Muscle of arm (tissue), 12 donors: ENCODE measurements around the gene ATF6. TPM values are rescaled to one million over a fixed set of nuclear protein-coding genes. Genes with fewer than 3 reads are reported as not detected.

ENCODE experiments used
- DNase-seq: peaks from one replicate; pipeline ENCODE4 v3.0.0-alpha.2; 2013
- polyA plus RNA-seq, 12 donors: library from polyadenylated mRNA; unstranded; fragments of 120-200 nt; gene quantifications; one replicate each; pipeline ENCODE4 v1.2.1, GENCODE V29; 2013; ENCODE audit not compliant: insufficient read length in 12 of 12

Gene ATF6
- polyA plus RNA-seq, 12 donors = 15.4 to 23.1 (median 19.7) TPM; not detected in 1

DNA sequence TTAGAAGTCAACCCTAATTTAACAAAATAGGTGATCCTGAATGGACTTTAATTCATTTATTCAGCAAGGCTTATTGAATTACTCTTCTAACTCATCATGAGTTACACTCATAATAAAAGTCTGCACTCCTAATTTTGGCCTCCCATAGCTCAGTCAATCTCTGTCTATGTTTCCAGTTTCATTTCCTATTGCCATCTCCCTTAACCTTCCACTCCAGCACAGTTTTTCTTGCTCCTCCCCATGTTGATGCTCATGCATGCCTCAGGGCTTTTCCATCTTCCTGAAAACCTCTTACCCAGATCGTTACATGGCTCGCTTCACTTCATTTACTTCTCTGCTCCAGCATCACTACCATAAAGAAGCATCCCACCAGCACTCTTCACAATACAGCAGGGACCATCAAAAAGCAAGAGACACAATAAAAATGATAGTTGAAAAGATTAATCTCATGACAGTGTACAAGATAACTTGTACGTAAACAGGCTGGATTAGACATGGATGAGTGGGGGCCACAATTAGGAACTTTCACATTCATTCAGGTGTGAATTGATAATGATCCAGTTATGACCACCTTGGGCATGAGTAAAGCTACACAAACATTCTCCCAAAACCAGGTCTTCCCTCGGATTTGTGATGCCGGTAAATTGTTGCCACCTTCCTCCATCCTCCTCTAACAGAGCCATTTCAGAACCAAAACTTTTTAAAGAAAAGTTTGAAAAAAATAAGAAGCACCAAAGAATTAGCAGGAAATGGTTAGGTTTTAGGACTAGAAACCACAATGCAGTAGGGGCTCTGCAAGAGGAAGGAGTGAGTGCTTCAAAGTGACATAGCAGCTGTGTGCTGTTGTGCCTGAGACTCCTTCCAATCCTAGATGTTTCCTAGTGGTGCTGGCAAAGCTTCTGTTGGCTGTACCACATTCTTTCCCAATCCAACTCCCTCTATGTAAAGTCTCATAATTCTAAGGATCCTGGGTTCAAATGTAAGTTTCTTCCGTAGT lies 167.8 kb downstream of the ATF6 start:
- no peak for DNase-seq

DNA sequence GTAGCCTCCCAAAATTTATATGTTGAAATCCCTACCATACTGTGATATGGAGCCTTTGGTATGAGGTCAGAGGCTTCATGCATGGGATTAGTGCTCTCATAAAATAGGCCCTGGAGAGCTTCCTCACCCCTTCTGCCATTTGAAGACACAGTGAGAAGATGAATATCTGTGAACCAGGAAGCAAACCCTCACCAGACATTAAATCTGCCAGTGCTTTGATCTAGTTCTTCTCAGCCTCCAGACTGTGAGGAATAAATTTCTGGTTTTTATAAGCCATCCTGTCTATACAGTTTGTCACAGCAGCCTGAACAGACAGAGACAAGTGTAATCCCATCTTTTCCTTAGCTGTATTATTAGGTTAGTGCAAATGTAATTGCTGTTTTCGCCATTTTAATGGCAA lies 169.1 kb downstream of the ATF6 start:
- DNase-seq = no peak

DNA sequence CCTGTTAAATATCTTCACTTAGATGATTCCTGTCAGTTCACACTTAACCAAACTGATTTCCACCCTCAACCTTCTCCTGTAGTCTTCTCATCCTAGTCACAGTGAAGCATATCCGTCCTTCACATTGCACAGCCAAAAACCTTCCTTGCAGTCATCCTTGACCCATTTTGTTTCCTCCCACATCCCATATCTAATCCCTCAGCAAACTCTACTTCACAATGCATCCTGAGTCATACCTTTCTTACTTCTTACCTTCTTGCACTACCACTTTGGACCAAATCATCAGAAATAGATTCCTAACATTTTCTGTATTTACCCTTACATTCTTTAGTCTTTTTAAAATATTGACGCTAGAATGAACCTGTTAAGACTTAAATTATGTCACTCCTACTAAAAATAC lies 170.7 kb downstream of the ATF6 start:
- DNase-seq = no peak

DNA sequence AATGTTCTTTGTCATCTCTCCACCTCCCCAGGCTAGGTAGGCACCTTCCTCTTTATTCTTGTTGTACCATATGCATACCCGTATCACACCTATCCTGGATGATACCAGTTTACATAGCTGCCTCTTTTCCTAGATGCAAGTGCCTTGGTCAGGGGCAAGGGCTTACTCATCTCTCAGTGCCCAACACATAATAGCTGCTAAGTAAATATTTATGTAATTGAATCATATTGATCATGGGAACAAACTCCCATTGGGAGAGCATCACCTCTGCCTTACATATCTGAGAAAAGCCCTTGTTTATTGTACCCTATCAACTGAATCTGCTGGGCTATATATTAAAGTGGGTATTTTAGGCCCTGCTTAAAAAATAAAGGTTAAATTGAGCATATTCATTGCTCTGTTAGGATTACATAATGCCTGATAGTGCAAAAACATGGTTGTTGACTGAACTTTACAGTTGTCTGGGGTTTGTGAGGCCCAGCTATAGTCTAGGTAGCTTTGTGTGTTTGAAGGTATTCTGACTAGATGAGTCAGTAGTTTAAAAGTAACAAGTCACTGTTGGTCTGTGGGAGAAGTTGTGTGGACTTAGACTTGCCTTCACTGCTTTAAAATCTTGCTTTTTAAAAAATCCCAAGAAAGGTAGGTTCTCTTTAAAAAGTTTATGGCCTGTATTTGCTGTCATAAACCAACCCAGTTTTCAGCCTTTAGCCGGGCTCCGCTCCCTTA lies 174.9 kb downstream of the ATF6 start:
- no peak for DNase-seq

DNA sequence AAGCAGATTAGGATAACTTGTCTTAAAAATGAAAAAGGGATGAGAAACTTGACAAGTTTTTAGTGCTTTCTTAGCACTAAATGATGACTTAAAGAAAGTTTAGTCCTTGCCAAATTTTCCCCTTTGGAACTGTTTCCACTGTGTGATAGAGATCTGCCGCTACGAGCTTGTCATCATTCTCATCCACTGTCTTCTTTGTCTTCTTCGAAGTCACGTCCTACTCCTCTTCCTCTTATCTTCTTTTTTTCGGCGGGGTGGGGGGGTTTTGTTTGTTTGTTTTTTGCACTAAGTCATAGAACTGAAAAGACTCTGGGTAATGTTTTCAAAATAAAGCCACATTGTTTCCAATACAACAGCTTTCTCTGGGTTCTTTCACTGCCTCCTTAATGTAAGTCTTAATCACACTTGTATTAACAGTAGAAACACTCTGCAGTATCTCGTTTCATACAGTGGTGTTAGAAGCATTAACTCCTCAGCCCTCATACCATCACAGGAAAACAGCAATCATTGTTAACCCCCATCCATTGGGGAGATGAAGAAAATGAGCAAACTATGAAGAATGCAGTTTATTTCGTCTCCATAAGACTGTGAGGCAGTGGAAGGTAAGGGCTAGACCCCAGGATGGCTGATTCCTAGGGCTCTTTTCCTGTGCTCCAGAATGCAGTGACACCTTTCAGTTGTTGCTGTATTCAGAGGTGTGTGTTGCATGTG lies 175.8 kb downstream of the ATF6 start:
- no peak for DNase-seq

DNA sequence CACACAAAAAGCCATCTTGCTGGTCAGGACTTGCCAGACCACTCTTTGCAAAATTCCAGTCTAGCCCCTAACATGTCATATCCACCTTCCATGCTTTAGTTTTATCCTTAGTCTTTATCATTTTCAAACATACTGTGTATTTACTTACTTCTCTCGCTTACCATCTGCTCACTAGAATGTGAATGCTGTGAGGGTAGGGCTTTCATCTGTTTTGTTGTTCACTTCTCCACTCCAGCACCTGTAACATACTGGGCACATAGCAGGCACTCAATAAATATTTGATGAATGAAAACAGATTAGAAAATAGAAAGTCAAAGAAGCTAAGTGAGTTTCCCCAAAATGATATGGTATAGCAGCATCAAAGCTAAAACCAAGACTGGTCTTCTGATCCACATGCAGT lies 177.6 kb downstream of the ATF6 start:
- DNase-seq = no peak

DNA sequence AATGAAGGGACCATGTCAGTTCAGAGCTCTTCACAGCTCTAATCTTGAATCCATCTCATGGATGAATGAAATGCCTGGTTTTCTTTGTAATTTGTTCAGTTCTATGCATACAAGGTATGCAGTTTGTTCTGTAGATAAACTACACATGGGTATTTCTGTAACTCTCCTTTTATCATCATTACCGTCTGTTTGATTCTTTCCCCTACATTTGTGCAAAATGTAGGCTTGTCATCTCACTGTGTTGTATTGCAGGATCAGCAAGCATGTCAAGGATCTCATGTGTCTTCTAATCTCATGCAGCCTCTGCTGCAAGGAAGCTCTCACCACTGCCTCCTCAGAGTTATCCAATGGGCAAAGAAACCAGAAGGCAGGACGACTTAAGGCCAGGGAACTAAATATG lies 178.3 kb downstream of the ATF6 start:
- no peak for DNase-seq

DNA sequence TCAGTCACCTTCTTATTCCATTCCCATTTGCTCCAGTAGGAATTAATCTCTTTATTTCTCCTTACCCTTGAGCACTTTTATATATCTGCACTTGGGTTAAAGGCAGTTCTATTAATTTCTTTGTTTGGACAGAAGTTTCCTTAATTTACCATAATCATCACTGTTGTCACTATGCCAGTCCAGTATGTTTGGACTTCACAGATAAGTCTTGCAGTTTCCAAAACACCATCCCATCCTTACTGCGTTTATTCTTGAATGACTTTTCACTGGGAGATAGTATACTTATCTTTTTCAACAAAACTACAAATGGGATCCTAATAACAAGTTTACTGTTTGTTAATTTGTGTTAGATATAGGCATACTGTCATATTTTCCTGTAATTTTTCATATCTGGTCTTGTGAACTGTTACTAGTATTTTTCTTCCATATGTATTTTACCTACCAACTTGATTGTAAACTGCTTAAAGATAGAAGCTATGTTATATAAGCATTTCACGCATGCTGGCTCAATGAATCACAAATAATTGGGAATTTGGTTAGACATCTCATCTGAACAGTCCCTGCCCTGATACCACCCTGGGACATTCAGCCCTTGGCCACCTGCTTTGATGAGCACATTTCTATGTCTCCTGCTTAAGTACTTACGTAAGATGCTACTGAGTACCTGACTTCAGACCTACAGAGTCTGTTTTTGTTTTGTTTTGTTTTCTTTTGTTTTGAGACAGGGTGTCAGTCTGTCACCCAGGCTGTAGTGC lies 179.4 kb downstream of the ATF6 start:
- no peak for DNase-seq

DNA sequence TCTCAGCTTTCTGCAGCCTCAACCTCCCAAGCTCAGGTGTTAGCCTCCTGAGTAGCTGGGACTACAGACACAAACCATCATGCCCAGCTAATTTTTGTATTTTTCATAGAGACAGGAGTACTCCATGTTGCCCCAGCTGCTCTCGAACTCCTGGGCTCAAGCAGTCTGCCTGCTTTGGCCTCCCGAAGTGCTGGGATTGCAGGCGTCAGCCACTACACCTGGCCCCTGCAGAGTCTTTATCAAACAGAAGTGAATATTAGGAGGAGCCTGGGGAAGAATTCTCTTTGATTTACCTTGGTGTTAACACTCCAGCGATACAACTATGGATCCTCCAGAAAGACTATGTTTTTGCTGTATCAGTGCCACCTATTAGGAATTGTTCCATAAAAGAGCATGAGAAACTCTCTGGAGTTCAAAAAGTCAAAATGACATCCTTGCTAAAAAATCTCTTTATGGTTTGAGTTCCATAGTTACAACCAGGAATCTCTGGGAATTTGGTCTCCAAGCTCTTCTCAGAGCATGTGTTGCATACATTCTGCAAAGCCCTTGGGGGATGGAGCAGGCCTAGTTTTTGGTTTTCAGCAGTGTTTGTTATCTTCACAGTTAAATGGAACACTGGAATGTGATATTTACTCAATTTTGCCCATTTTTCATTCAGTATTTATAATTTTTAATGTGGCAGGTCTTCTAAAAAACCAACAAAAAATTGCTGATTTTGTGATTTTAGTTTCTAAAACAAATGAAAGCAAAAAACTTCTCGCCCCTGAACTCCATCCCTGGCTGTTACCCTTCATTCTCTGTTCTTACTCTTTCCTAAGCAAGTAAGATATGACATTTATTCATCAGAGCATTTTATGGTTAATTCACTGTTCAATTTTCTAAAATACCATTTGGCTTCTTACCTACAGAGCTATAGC lies 180.2 kb downstream of the ATF6 start:
- DNase-seq = no peak

DNA sequence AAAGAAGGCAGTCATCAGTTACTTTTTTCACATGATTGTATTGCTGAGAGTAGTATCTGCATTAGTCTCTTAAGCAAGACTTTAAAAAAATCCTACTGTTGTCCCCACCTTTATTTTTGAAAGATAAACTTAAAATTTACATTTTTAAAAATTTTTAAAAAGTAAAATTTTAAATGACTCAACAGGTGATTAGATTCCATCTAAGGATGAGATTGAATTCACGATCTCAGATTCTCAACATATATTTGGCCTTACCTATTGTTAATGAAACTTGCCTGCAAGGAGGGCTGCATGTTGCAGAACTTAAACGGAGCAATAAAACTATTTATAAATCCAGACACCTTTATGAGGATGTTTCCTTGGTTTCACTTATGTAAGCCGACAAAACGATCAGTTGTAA lies 182.3 kb downstream of the ATF6 start:
- DNase-seq = no peak

DNA sequence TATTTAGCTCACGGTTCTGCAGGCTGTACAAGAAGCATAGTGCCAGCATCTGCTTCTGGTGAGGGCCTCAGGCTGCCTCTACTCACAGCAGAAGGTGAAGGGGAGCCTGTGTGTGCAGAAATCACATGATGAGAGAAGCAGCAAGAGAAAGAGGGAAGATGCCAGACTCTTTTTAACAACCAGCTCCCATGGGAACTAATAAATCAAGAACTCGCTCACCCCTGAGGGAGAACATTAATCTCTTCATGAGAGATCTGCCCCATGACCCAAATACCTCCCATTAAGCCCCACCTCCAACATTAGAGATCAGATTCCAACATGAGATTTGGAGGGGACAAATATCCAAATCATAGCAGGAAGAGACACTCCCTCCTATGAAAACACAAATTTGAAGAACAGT lies 183.4 kb downstream of the ATF6 start:
- DNase-seq = no peak

DNA sequence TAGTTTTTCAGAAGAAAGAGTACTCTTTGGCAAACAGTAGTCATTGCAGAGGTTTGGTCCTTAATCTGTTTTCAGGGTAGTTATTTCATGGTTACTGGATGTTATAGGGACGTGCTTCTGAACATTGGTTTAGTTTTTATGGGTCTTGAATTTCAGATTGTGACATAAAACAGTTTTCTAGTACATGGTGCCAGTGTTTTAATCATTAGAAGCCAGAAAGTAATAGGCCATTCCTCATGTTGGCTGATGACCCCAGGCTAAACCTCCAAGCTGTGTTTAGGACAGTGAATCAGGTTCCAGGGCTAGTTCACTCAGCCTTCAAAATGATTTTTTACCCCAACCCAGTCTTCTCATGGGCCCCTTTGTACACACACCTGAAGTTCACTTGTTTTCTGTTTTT lies 184.3 kb downstream of the ATF6 start:
- no peak for DNase-seq

DNA sequence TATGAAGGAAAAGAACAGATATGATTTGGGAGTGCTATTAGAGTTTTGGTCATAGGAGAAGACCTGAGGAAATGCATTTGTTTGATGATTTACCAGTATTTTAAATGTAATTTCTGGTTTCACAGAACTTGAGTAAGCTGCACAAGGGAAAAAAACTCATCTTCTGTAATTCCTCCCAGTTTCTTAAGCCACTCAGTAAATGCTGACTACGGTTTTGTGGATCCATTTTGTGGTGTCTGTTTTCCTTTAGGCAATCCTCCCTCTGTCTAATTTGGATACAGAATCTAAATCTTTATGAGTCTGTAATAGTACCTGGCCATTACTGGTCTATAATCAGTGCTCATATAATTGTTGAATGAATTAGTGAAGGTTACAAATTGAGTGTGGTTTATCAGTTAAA lies 185.5 kb downstream of the ATF6 start:
- DNase-seq = no peak

DNA sequence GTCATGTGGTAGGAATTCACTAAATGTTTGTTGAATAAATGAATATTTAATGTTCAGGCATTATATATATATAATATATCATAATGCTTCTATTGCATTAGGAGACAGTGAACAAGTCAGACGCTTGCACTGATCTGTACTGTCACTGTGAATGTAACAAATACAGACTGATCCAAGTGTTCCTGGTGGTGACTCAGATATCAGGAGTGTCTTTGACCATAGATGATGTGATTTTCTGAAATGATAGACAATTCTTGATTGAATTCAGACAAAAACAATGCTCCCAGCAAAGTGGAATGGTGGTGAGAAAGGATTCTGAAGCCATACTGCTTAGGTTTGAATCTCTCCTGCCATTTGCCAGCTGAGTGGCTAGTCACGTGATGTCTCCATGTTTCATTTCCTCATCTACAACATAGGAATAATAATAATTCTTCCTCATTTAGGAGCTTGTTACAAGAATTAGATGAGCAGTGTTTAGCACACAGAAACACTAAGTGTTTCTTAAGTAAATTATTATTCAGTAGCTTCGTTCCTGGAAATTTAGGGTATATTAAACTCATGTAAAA lies 186.6 kb downstream of the ATF6 start:
- no peak for DNase-seq

DNA sequence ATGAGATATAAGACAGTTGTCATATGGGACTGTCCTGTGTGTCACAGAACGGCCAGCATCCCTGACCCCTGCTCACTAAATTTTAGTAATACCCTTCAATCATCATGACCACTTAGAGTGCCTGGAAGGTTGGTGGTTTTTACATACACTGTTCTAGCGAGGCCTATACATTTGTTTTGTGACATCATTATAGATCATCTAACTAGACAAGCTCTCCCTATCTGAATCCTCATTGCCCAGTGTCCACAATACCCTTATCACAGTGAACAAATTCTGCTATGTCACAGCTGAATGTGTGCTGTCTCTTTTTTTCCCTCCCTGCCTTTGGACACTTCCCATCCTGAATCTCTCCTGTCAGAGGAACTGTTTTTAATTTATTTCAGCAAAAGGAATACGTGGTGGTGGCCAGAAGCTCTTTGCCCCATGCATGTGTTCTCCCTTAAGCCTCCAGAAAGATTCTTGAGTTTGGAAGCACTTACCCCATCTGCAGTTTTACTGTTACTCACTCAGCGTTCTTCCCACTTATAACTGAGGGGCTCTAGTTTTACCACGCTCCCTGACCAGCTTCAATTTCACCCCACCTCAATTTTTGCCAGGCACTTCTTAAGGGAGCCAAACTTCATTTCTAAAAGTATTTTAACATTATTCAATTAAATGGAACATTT lies 187.3 kb downstream of the ATF6 start:
- DNase-seq = no peak

DNA sequence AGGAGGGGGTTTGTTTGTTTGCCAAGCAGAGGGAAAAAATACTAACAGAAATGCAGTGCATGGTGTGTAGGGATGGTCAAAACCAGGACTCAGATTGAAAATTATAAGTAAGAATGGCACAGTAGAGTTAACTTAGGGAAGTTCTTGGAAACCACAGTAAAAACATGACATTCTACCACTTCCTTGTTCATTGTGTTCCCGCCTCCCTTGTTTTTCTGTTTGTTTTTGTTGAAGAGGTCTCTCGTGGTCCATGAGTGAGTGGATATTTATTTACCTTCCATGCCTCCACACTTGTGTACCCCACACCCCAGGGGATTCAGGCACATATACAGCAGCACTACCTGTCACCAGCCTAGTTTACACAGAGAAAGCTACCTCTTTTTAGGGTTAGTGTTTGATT lies 187.9 kb downstream of the ATF6 start:
- no peak for DNase-seq

DNA sequence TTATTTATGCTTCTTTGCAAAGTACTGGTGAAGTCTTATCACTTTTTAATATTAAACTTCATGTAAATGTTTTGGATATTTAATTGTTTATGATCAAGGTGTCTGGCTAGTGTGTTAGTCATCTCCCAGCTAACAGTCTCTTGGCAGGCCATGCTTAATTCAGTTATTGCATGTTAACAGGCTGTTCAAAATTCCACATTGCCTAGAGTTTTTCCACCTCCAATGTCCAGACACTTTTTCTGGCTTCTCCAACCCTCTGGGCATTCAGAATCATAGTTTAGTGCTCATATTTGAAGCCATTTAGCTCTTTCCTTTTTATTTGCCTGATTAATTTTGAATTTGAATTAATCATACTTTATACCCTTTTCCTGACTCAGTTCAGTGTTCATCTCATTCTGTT lies 188.3 kb downstream of the ATF6 start:
- no peak for DNase-seq

DNA sequence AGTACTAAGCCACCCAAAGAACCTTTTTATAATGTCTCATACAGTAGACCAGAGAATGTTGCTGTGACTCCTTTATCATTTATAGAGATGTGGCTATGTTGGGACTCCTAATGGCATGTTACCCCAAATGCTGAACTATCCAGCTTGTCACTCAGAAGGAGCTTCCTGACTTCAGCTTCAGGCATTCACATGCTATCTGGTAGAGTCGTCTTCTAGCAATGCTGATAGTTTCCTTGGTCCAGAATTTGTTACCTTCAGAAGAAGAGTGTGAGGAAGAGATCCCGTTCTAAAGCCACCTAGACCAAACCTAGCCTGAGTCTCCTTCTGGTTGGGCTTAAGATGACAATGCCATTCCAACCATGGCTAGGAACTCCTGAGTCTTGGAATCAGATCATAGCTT lies 189.5 kb downstream of the ATF6 start:
- no peak for DNase-seq

DNA sequence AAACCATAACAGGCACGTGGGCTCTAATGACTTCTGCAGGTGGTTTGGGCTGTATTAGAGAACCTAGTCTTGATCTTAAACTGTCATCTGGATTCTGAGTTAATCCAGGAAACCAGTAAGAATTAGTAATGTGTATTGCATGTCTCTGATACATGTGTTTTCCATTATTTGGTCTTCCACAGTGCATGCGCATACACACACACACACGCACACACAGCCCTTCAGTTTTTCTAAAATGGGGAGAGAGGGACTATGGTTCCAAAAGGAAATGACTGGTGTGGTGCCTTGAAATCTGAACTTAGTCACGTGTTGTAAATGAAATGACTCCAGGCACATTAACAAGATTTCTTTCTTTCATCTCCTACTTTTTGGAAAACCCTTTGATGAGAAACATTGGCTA lies 190.0 kb downstream of the ATF6 start:
- DNase-seq = peak; percentile 83

DNA sequence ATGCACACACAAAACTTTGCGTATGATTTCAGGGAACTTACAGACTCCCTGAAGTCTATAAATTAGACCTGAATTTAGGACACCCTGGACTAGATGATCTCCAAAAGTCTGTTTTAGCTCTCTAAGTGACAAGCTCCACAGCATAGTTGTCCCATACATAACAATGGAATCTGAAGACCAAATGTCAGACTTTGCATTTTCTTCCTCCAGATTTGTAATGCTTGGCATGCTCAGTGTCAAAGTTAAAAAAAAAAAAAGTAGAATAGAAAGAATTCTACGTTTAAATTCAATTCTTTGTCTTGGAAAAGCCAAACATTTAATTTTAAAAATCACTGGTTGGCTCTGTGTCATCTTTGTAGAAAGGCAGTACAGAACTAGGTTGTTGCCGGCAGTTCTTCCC lies 190.8 kb downstream of the ATF6 start:
- no peak for DNase-seq
